ENCODE data around the gene RNF157.

Gene RNF157

GRCh38 chr17:76240461-76241203, at the start of gene RNF157:
Gene RNF157, minus strand, starts transcription at chr17:76240493. Its CDS starts 253 bp downstream, at chr17:76240240.
- DNase-seq (ENCODE audit: low spot score): peak; percentile 91

DNA sequence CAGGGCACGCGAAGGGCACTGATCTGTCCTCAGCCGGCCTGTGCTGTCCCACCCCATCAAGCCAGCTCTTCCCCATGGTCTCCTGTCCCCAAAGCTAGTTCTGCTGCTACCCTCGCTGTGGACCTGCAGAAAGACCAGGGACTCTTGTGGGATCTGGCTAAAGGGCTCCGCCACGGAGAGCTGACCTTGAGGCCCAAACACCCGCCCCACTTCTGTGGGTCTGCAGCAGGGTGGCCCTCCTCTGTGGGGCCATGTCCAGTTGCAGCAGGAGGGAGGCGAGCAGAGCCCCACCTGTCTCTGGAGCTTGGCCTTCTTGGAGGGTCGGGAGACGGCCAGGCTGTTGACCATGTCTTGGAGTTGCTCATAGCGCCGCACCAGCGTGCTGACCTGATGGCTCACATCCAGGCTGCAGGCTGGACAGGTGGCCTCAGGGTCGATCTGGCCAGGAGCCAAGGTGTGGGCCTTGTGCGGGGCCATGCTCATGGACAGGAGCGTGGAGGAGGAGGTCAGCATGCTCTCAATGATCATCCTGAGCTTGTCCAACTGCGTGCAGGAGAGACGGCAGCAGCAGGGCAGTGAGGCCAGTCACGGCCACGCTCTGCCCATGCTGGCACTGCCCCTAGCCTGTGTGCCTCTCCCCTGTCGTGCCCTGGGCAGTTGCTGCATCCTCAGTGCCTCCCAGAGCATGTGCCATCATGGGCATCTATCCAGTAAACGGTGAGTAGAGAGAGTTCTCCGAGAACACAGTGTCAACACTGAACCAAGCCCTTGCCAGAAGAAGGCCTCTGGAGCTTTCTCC, 41.5 kb upstream of the RNF157 start:
- DNase-seq (ENCODE audit: low spot score): no peak

GRCh38 chr17:76280650-76281049, 40.4 kb upstream of the RNF157 start:
- DNase-seq (ENCODE audit: low spot score): no peak

- no peak for DNase-seq (ENCODE audit: low spot score)
Measured at GRCh38 chr17:76279742-76280287, 39.5 kb upstream of the RNF157 start.

DNA sequence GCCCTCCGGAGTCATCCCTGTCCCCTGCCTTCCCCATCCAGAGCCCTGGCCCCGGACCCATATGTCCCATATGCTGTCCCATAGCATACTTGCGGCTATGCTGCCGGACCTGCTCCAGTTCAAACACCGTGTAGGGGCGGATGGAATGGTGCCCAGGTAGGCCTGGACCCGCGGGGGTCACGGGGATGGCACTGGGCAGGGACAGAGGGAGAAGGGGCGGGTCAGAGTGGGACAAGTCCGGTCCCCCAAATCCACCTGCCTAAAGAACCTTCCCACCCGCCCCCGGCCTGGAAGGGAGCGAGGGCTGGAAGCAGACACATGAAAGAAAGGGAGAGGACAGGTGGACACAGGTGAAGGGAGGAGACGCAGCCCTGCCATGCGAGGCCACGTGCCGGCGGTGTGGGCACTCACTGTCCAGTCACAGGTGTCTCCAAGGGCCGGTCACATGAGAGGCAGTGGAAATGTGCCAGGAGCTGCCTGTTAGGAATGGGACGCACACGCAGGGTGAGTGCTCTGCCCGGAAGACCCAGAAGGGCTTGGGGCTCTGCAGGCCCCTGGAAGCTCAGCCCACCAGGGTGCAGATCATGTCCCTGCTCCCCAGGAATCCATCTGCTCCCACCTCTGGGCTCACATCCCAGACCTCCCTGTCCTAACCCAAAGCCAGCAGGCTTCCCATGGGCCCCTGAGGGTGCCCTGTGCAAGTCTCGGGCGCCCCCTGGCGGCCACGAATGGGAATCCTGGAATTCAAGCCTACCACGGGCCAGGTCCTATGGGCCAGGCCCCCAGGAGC, 38.9 kb upstream of the RNF157 start:
- DNase-seq (ENCODE audit: low spot score): peak; percentile 98

- DNase-seq (ENCODE audit: low spot score): no peak
Measured at GRCh38 chr17:76278268-76278908, 38.1 kb upstream of the RNF157 start.

DNA sequence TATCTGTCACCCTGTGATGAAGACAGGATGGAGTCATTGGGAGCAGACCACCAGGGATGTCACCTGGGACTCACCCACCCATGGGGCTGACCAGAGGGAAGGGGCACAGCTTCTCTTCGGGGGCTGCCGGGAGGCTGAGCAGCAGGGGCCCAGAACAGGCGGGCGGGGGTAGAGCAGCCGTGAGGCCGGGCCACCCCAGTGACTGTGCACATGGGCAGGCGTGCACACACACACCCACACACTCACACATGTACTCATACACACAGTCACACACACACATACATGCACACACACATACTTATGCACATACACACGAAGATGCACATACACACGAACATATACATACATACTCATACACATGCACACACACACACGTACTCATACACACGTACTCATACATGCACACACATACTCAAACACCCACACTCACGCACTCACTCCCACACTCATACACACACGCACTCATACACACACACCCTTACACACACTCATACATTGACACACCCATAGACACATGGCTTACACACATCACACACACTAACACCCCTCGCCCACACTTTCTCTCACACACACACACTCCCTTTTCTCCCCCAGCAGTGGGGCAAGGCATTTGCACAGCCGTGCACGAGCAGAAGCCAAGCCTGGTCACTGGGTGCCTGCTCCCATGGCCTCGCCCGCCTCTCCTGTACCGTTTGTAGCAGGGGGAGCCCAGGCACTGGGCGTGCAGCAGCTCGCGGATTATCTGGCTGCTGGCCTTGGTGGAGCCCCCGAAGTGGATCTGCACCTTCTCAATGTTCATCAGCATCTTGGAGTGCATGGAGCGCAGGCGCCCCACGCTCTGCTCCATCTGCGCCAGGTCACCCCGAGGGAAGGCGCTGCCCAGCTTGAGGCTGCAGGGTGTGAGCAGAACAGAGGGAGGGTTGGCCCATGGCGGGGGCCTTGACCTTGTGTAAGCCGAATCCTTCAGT, 37.3 kb upstream of the RNF157 start:
- no peak for DNase-seq (ENCODE audit: low spot score)

- DNase-seq (ENCODE audit: low spot score): no peak
Measured at GRCh38 chr17:76276461-76277299, 36.4 kb upstream of the RNF157 start.

DNA sequence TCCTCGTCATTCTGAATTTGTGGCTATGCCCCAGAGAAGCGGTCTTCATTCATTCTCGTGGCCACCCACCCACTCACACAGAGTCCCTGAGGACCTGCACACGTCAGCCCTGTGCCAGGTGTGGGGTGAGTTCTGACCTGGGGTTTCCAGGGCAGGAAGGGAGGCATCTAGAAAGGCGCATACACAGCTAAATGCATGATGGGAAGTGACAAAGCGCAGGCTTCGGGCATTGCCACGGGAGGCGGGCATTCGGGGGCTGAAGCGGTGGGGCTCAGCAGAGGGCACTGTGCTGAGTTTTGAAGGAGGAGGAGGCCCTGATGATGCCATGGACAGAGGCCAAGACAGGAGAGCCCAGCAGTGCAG, 35.8 kb upstream of the RNF157 start:
- DNase-seq (ENCODE audit: low spot score): no peak

DNA sequence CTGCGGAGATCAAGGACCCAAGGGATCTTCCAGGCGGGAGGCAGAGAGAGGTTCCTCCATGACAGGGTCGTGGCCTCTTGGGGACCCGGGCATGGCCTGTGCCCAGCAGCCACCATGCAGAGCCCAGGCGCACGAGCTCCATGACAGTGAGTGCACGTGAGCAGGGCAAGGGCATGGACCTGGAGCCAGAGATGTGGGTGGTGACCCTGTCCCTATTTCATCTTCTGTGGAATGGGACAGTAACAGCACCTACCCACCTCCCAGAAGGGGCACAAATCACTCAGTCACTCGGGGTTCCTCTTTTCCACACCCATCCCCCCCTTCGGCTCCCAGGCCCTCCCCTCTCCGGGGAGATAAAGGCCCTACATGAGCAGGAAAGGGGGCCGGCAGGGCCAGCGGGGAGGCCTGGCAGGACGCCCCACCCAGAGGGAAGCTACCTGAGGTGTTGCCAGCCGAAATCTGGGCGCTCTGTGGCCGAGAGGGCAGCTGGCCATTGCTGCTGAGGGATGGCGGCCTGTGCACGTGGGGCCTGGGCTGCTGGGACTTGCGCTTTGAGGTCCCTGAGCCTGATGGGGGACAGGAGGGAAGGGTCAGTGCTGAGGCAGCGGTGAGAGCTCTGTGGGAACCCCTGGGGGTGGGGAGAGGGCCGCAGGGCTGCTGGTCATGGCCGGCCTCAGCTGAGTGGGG, 35.2 kb upstream of the RNF157 start:
- DNase-seq (ENCODE audit: low spot score): no peak

DNA sequence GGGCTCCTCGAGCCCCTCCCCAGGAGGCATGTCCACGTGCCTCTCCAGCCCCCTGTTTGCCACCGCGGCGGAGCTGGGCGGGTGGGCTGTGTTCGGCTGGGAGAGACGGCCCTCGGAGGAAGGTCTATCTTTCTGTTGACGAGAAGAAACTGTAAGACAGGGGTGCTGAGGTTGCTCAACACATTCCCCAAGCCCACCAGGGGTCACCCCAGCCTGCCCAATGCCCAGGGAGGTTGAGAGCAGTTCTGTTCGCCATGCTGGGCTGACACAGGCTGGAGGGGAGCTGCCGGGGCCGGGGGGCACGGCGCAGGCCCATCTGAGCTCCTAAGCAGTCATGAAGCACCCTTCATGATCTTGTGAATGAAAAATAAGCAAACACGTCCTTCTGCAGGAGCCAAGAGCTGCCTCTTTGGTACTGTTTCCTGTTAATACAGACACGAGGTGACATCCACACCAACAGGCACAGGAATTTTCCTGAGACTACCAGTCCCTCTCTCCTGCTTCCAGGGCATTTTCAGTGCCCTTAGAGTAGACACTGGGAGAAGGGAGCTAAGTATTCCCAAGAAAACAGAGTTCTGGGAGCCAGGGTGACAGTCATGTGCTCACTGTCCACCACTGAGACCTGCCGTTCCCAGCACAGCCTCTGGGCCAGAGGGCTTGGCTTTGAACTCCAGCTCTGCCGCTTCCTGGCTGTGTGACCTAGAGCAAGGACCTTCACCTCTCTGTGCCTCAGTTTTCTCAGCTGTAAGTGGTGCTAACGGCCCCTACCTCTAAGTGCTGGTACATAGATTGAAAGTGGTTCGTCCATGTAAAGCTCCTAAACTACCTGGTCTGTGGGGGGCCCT, 34.0 kb upstream of the RNF157 start:
- no peak for DNase-seq (ENCODE audit: low spot score)

- DNase-seq (ENCODE audit: low spot score): no peak
Measured at GRCh38 chr17:76273445-76274111, 33.3 kb upstream of the RNF157 start.

- no peak for DNase-seq (ENCODE audit: low spot score)
Measured at GRCh38 chr17:76272541-76273444, 32.5 kb upstream of the RNF157 start.

DNA sequence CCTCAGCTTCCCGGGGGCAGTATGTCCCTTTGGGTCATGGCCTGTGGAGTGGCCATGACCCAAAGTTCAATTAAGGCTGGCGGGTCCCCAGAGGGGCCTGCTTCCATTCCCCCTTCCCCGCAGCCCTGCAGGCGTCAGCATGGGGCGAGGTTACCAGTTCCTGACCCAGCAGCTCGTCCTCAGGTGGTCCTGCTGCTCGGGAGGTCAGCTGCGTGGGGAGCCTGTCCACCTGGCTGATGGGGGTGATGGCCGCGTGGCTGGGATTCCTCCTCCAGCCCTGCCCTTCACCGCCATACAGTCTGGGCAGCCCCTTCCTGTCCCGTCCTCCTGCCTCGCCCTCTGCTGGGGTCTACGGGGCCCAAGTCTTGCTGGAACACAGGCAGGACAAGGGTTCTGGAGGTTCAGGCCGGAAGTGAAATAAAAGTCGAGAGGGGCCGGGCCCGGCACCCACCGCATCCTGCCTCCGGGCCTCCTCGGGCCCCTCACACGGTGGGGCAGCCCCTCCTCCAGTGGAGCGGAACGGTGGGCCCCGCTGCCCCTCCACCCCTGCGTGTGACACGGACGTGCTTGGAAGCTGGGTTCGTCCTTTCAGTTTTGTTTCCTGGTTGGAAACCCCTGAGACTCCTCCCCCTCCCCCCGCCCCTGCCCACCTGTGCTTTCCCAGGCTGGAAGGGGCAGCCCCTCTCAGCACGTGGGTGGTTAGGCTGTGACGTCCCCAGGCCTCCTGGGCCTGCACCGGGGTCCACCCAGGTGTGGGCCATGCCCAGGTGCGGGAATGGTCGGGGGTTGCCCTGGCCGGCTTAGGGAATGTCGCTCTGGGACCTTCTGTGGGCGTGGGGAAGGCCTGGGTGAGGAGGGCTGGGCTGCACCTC, 31.6 kb upstream of the RNF157 start:
- peak; percentile 57 for DNase-seq (ENCODE audit: low spot score)

Data from iPS-NIHi11 (cell line).